GM12878 (cell line): ENCODE measurements around the gene PIGBOS1. TPM values are rescaled to one million over a fixed set of nuclear protein-coding genes. Genes with fewer than 3 reads are reported as not detected.

Experiments used
- BRCA1 ChIP-seq: IDR thresholded peaks from 2 replicates; pipeline ENCODE4 v1.6.1; 2011; ENCODE audit warnings: low read depth, low read length, improper control_type of control experiment
- CBFB ChIP-seq: IDR thresholded peaks from 2 replicates; pipeline ENCODE4 v1.6.1; 2016; ENCODE audit warnings: antibody characterized with exemption, low read depth
- CREB1 ChIP-seq: IDR thresholded peaks from 2 replicates; pipeline ENCODE4 v1.6.1; 2012; ENCODE audit warnings: low read depth, mild to moderate bottlenecking, inconsistent platforms
- DPF2 ChIP-seq: fragments of 450-650 bp; IDR thresholded peaks from 2 replicates; pipeline ENCODE4 v1.6.1; 2017; ENCODE audit warnings: mild to moderate bottlenecking
- EED ChIP-seq: sonication (generic); IDR thresholded peaks from 2 replicates; pipeline ENCODE4 v1.6.1; 2016; ENCODE audit warnings: antibody characterized with exemption, low read depth
- IRF4 ChIP-seq: IDR thresholded peaks from 2 replicates; pipeline ENCODE4 v1.6.1; 2011; ENCODE audit warnings: low read depth, low read length
- NFXL1 ChIP-seq: fragments of 450-650 bp; IDR thresholded peaks from 2 replicates; pipeline ENCODE4 v1.6.1; 2017; ENCODE audit warnings: antibody characterized with exemption, mild to moderate bottlenecking, borderline replicate concordance
- PKNOX1 ChIP-seq: fragments of 450-650 bp; IDR thresholded peaks from 2 replicates; pipeline ENCODE4 v1.6.1; 2016; ENCODE audit warnings: mild to moderate bottlenecking
- PML ChIP-seq: IDR thresholded peaks from 2 replicates; pipeline ENCODE4 v1.6.1; 2012; ENCODE audit warnings: low read length, inconsistent platforms
- PRDM15 ChIP-seq: fragments of 450-650 bp; formaldehyde crosslinking; IDR thresholded peaks from 2 replicates; pipeline ENCODE4 v1.4.0; 2020; ENCODE audit warnings: mild to moderate bottlenecking, moderate library complexity
- RB1 ChIP-seq: fragments of 450-650 bp; formaldehyde crosslinking; IDR thresholded peaks from 2 replicates; pipeline ENCODE4 v1.6.1; 2017; ENCODE audit warnings: mild to moderate bottlenecking, borderline replicate concordance
- REST ChIP-seq: IDR thresholded peaks from 2 replicates; pipeline ENCODE4 v1.6.1; 2012; ENCODE audit warnings: mild to moderate bottlenecking, low read depth, low read length
- SPI1 ChIP-seq: IDR thresholded peaks from 2 replicates; pipeline ENCODE4 v1.6.1; 2011; ENCODE audit warnings: low read depth, mild to moderate bottlenecking, low read length, moderate library complexity, borderline replicate concordance; ENCODE audit not compliant: insufficient read depth
- TBL1XR1 ChIP-seq: IDR thresholded peaks from 2 replicates; pipeline ENCODE4 v1.6.1; 2012; ENCODE audit warnings: low read depth, low read length, improper control_type of control experiment
- USF1 ChIP-seq: IDR thresholded peaks from 2 replicates; pipeline ENCODE4 v1.6.1; 2011; ENCODE audit warnings: borderline replicate concordance, low read depth, mild to moderate bottlenecking, moderate library complexity, mixed read lengths, low read length; ENCODE audit not compliant: insufficient read depth; ENCODE audit errors: extremely low read length
- WRNIP1 ChIP-seq: IDR thresholded peaks from 2 replicates; pipeline ENCODE4 v1.6.1; 2011; ENCODE audit warnings: low read depth, low read length, improper control_type of control experiment, borderline replicate concordance
- YY1 ChIP-seq: IDR thresholded peaks from 2 replicates; pipeline ENCODE4 v1.6.1; 2011; ENCODE audit warnings: low read depth, mild to moderate bottlenecking, low read length
- ZBTB33 ChIP-seq: fragments of 450-650 bp; IDR thresholded peaks from 2 replicates; pipeline ENCODE4 v1.6.1; 2017; ENCODE audit warnings: mild to moderate bottlenecking
- ZNF207 ChIP-seq: fragments of 450-650 bp; IDR thresholded peaks from 2 replicates; pipeline ENCODE4 v1.6.1; 2014; ENCODE audit warnings: antibody characterized with exemption, mild to moderate bottlenecking, borderline replicate concordance
- ZNF217 ChIP-seq: fragments of 450-650 bp; IDR thresholded peaks from 2 replicates; pipeline ENCODE4 v1.6.1; 2017; ENCODE audit warnings: antibody characterized with exemption, mild to moderate bottlenecking
- ZNF274 ChIP-seq: IDR thresholded peaks from one replicate; pipeline ENCODE4 v1.8.0; 2011; ENCODE audit not compliant: insufficient read length, insufficient read depth
- polyA plus RNA-seq, 11 experiments: library from polyadenylated mRNA; depleted of rRNA in 4 of 11; unstranded in 6 of 11; stranded (reverse) in 5 of 11; fragments of >200 nt; fragmentation: Nextera tagmentation in 4 of 11; fragmentation: Illumina TruSeq in 1 of 11; extraction: Ambion mirVana in 4 of 11; extraction: Trizol in 1 of 11; gene quantifications; 1 replicate in 1 of 11; 2 replicates in 10 of 11; pipeline versions ENCODE4 v1.2.1 to v1.2.3, GENCODE V29; 2011 to 2016; ENCODE audit warnings: inconsistent platforms in 2 of 11, missing spikeins in 2 of 11, low read depth in 1 of 11
- total RNA-seq, 4 experiments: library from RNA; depleted of rRNA in 3 of 4; stranded (reverse); fragments of >200 nt in 3 of 4; fragmentation: Illumina TruSeq in 1 of 4; extraction: Trizol in 1 of 4; gene quantifications; 2 replicates each; pipeline versions ENCODE4 v1.2.1 to v1.2.3, GENCODE V29; 2013 to 2021

Gene PIGBOS1
- total and polyA plus RNA-seq, 10 of the 15 experiments (the other 5 are each of a cell fraction or from before 2014, with no cell fraction given), result 7.1 to 24.7 (median 10.2) TPM

- TF ChIP-seq USF1, result no peak
- no peak for TF ChIP-seq TBL1XR1
- TF ChIP-seq RB1, result no peak
- peak; percentile 76 for TF ChIP-seq PML
- TF ChIP-seq BRCA1, result no peak
- TF ChIP-seq ZNF207, result no peak; the same call in 1 of the 2 replicates
- no peak for TF ChIP-seq WRNIP1
- no peak for TF ChIP-seq SPI1
- TF ChIP-seq YY1, result peak; percentile 44; the same call in 1 of the 2 replicates
- TF ChIP-seq REST, result no peak
- peak; percentile 59; the same call in 1 of the 2 replicates for TF ChIP-seq CREB1
- TF ChIP-seq ZNF274, result no peak
- TF ChIP-seq CBFB, result peak; percentile 91; the same call in 1 of the 2 replicates
- peak; percentile 91 for TF ChIP-seq IRF4
- TF ChIP-seq ZBTB33, result no peak
- peak; percentile 87 for TF ChIP-seq EED
- peak; percentile 89 for TF ChIP-seq ZNF217
- TF ChIP-seq PKNOX1, result no peak; the same call in 1 of the 2 replicates
- TF ChIP-seq DPF2, result peak; percentile 94
- no peak for TF ChIP-seq PRDM15 (CRISPR knock-in tag)
- TF ChIP-seq NFXL1, result no peak
Measured at GRCh38 chr15:55277116-55277564, 41.8 kb downstream of the PIGBOS1 start (continued).
